Cerebellar cortex (tissue), 1 donor: Measurements from ENCODE around the gene PHF1.
"Not testable (repeated sequence)": the region's sequence is repeated elsewhere in the genome, so short reads cannot be mapped to it uniquely, and the experiment has no call there.

ENCODE experiments used
- DNase-seq: peaks from one replicate; pipeline ENCODE4 v3.0.0-alpha.2; 2015; ENCODE audit warnings: low spot score

PHF1 gene

DNA sequence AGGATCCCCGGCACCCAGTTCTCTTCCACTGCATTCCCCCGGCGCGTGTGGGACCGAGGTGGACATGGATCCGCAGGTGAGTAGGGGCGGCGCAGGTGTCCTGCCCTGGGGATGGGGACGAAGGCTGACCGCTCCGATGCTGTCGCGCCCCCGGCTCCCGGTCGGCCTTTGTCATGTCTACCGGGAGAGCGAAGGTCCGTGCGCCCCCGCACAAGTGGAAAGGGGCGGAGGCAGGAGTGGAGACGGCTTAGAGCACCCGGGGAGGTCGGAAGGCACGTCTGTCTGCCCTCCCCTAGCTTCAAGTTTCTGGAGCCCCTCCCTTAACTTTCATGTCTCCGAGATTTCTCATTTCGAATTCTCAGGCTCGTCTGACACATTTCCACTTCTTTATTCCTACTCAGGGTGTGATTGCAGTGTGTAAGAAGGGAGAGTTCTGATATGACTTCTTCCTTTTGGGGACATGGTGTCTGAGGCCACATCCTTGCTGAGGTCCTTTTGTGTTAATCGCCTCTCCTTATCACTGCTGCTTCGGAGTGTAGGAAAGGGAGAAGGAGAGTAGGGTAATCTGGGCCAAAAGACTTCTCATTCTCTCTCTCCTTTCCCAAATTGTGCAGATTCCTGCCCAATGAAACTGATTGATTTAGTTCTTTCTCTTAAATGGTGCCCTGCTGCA is 18.8 kb upstream of the PHF1 start:
- no peak for DNase-seq

DNA sequence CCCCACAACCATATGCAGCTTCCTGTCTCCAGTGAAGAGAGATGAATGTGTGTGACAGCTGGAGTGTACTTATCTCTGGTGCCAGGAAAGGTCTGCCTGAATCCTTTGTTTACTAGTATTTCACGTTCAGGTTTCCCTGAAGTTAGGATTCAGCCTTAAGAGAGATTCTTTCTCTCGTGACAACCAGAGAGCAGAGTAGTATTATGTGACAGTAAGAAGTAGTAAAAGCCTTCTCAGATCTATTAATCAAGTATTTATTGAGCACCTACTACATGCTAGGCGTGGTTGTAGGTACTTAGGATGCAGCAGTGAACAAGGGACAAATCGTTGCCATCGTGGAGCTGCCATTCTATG is 18.2 kb upstream of the PHF1 start:
- no peak for DNase-seq

- no peak for DNase-seq
Measured at GRCh38 chr6:33392979-33393378, 17.8 kb upstream of the PHF1 start.

GRCh38 chr6:33397541-33397940 is 13.3 kb upstream of the PHF1 start:
- DNase-seq = no peak

GRCh38 chr6:33398601-33399000 is 12.2 kb upstream of the PHF1 start:
- not testable (repeated sequence) for DNase-seq

GRCh38 chr6:33399881-33400280 is 10.9 kb upstream of the PHF1 start:
- not testable (repeated sequence) for DNase-seq

GRCh38 chr6:33404884-33405283 is 5.9 kb upstream of the PHF1 start:
- no peak for DNase-seq

DNA sequence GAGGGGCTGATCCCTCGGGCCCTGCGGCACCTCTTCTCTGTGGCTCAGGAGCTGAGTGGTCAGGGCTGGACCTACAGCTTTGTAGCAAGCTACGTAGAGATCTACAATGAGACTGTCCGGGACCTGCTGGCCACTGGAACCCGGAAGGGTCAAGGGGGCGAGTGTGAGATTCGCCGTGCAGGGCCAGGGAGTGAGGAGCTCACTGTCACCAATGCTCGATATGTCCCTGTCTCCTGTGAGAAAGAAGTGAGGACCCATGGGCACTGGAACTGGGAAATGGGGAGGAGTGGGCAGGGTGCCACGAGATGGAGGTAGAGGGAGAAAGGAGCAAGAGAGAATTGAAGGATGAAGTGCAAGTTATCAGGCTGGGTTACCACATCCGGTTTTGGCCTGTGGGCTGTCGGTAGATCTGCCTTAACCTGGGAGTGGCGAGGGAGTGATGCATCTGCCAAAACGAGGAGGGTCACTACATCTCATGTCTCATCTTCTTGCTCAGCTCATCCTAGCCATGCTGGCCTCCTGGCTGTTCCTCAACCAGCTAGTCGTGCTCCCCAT is 5.4 kb upstream of the PHF1 start:
- DNase-seq = no peak

DNA sequence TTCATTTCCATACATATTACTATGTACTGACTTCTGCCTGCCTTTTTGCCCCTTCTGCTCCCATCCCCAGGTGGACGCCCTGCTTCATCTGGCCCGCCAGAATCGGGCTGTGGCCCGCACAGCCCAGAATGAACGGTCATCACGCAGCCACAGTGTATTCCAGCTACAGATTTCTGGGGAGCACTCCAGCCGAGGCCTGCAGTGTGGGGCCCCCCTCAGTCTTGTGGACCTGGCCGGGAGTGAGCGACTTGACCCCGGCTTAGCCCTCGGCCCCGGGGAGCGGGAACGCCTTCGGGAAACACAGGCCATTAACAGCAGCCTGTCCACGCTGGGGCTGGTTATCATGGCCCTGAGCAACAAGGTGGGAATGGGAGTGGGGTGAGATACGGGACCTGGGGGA is 4.7 kb upstream of the PHF1 start:
- DNase-seq = no peak

DNA sequence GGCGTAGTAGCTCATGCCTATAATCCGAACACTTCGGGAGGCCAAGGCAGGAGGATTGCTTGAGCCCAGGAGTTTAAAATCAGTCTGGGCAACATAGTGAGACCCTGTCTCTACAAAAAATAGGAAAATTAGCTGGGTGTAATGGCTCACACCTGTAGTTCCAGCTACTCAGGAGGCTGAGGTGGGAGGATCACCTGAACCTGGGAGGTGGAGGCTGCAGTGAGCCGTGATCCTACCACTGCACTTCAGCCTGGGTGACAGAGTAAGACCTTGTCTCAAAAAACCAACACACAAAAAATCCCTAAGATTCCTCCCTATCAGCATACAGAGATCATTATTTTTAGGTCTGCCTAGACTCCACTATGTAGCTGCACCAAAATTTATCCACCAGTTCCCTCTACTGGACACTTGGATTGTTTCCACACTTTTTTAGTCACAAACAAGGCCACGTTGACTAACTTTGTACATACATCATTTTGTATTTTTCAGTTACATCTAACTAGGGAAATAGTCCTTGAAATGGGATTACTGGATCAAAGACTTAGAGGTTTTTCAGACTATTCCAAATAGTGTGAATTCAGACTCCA is 3.6 kb upstream of the PHF1 start:
- peak; percentile 53 for DNase-seq

DNA sequence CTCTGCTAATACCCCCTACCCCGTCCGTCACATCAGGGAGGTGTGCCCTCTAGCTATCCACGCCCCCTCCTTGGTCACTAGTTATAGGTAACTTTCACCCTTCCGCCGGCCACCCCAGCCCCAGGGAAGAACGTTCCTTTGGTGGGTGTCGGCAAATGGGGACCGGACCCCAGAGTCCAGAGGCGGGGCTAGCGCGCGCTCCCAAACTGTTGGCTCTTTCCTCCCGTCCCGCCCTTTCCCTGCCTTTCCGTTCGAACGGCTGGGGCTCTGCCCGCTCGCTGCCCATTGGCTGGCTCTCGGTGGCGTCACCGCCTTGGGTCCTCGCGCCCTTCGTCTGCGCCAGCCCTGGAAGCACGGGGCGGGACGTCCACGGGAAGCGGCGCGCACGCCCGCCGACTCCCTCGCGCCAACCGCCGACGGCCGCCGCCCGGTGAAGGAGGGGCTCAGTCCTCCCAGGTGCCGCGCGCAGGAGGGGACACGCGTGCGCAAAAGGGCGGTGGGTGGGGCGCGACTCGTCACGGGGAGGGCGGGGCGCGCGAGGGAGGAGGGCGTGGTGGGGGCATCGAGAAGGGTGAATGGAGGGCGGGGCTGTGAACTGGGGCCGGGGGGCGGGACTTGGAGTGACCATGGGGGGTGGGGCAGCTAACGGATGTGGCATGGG is 634 bp upstream of the PHF1 start:
- peak; percentile 97 for DNase-seq

GRCh38 chr6:33411632-33412005 is 805 bp downstream of the PHF1 start:
- no peak for DNase-seq

DNA sequence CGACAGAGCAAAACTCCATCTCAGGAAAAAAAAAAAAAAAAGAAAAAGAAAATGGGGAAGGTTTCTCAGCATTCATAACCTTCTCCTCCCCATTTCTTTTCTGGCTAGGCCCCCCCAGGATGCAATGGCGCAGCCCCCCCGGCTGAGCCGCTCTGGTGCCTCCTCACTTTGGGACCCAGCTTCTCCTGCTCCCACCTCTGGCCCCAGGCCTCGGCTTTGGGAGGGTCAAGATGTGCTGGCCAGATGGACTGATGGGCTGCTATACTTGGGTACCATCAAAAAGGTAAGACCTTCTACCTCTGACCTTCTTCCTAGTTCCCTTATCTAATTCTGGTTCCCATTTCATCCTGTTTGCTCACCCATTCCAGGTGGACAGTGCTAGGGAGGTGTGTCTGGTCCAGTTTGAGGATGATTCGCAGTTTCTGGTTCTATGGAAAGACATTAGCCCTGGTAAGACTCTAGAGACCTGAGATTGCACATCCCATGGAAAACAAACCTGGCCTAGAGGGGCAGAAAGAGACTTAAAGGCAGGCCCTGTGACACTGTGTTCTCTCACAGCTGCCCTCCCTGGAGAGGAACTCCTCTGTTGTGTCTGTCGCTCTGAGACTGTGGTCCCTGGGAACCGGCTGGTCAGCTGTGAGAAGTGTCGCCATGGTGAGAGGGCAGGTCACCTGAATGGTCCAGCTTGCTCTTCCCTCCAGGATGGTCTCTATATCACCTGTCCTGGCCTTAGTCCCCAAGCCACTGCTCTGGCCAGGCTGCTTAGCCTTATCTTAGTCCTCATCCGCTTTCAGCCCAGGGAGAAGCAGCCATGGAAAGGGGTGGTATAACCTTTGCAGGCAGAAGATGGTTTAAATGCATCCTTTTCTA is 1.6 kb downstream of the PHF1 start:
- DNase-seq = peak; percentile 26

DNA sequence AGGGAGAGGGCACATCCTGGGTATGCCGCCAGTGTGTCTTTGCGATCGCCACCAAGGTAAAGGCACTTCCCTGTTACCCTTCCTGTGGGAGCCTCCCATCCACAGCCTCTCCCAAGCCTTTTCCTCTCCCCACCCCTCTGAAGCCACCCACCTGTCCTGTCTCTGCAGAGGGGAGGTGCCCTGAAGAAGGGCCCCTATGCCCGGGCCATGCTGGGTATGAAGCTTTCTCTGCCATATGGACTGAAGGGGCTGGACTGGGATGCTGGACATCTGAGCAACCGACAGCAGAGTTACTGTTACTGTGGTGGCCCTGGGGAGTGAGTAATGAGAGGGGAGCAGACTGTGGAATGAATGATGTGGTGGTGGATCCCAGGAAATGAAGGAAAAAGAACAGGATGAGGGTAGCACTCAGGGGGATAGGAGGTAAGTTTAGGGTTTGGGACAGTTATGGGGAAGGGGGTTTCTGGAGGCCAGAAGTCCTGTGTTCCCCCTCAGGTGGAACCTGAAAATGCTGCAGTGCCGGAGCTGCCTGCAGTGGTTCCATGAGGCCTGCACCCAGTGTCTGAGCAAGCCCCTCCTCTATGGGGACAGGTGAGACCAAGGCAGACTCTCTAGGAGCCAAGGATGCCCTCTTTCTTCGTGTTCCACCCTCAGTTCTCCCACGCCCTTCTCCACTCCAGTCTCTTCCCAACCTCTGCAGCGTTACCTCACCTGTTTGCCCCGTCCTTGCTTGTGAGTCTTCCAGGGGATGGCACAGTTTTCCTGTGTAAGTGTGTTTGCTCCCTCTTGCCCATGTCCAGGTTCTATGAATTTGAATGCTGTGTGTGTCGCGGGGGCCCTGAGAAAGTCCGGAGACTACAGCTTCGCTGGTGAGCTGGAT is 2.7 kb downstream of the PHF1 start:
- no peak for DNase-seq

DNA sequence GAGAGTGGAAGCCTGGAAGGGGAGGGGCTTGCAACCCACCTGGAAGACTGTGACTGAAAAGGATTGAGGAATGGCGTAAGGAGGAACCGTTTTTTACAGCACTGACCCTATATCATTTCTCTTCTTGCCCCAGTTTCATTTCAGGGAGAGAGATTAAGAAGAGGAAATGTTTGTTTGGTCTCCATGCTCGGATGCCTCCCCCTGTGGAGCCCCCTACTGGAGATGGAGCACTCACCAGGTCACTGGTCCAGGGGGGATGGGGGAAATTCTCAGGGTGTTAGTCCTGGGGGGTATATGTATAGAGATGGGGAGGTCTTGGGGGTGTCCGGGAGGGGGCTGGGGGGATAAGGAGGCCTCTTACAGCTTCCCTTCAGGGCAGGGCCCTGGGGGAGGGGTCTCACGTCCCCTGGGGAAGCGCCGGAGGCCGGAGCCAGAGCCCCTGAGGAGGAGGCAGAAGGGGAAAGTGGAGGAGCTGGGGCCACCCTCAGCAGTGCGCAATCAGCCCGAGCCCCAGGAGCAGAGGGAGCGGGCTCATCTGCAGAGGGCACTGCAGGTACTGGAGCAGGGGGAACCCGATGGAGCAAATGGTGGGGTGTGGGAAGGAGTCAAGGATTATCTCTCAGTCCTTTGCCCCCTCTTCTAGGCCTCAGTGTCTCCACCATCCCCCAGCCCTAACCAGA is 3.9 kb downstream of the PHF1 start:
- DNase-seq = no peak

DNA sequence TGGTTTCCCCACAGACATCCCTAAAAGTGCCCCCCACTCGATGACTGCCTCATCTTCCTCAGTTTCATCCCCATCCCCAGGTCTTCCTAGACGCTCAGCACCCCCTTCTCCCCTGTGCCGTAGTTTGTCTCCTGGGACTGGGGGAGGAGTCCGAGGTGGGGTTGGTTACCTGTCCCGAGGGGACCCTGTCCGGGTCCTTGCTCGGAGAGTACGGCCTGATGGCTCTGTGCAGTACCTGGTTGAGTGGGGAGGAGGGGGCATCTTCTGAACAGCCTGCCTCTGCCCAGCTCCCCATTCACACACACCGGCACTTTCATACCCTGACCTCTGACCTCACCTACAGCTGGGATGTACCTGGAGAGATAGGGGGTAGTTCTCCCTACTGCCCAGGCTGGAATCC is 5.0 kb downstream of the PHF1 start:
- no peak for DNase-seq

GRCh38 chr6:33416386-33417127 is 5.7 kb downstream of the PHF1 start:
- no peak for DNase-seq

GRCh38 chr6:33417128-33417902 is 6.5 kb downstream of the PHF1 start:
- DNase-seq = no peak
